ENCODE measurements around the gene IFNA7. TPM values are rescaled to one million over a fixed set of nuclear protein-coding genes. Genes with fewer than 3 reads are reported as not detected.
A peak's percentile ranks its signal among the peaks of the same experiment; 100 is the strongest.
"Not testable (repeated sequence)": the region's sequence is repeated elsewhere in the genome, so short reads cannot be mapped to it uniquely, and the experiment has no call there.

The IFNA7 gene
- not detected in 2 replicates for total RNA-seq

DNA sequence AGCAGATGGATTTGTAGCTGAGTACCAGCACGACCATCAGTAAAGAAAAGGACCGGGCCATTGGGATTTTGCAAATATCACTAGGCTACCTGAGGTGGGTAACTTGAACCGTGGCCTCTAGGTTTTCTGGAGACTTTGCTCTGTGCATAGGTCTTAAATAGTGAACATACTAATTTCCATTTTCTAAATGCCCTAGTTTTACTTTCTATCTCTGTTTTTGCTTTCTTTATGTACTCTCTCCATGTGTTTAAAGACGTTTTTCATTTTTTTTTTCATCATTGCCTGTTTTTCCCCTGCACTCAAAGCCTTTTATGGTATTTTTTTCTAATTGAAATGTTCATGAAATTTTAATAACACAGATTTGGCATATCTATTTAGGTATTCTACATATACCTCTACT, at the start of gene IFNA7:
TSS of gene IFNA7 (minus strand) at position 101 of the 400 bp plus-strand sequence. CDS start at position 61, 40 bp downstream.
- H3K4me3 ChIP-seq (ENCODE audit: low read depth, low read length); DNase-seq (ENCODE audit: low read depth): not testable (repeated sequence)

DNA sequence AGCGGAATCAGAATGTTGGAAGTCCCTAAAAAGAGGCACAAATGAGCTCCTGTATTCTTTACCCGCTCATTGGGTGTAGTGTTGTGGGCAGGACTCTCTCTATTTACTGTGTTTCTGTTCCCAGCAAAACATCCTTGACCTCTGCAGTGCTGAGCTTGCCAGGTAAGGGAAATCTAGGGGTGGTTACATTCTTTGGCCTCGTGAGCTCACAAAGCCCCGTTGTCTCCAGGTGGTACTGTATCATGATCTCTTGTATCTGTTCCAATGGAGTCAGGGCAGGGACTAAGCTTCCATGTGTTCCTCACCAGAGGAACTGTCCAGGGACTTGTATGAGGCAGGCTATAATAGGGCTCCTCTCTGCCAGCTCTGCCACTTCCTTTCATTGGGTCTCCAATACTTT, 49.6 kb upstream of the IFNA7 start:
- no peak overlapping the region for H3K4me3 ChIP-seq (ENCODE audit: low read depth, low read length)
- DNase-seq (ENCODE audit: low read depth) = no peak
- TF ChIP-seq, protein P1, sequence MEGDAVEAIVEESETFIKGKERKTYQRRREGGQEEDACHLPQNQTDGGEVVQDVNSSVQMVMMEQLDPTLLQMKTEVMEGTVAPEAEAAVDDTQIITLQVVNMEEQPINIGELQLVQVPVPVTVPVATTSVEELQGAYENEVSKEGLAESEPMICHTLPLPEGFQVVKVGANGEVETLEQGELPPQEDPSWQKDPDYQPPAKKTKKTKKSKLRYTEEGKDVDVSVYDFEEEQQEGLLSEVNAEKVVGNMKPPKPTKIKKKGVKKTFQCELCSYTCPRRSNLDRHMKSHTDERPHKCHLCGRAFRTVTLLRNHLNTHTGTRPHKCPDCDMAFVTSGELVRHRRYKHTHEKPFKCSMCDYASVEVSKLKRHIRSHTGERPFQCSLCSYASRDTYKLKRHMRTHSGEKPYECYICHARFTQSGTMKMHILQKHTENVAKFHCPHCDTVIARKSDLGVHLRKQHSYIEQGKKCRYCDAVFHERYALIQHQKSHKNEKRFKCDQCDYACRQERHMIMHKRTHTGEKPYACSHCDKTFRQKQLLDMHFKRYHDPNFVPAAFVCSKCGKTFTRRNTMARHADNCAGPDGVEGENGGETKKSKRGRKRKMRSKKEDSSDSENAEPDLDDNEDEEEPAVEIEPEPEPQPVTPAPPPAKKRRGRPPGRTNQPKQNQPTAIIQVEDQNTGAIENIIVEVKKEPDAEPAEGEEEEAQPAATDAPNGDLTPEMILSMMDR (conservative IDR thresholded peaks at IDR 0.05; ENCODE audit: low read depth, low read length) = no peak

DNA sequence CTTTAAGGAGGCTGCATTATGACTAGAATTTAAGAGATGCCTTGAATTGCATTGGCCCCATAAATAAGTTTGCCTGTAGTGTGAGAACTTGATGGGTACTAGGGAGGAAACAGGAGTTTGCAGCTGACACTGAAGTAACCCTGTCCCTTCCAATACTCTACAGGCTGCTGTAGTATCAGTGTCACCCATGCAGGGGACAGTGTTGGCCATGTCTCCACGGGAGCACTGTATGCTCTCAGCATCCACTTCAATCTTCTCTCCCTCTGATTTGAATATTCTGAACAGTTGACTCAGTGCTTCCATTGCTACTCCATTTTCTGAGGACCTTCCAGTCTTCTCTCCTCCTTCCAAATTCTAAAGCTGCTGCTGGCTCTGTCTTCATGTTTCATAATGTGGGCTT, 49.2 kb upstream of the IFNA7 start:
- TF ChIP-seq, protein P1 (conservative IDR thresholded peaks at IDR 0.05; ENCODE audit: low read depth, low read length) = no peak

DNA sequence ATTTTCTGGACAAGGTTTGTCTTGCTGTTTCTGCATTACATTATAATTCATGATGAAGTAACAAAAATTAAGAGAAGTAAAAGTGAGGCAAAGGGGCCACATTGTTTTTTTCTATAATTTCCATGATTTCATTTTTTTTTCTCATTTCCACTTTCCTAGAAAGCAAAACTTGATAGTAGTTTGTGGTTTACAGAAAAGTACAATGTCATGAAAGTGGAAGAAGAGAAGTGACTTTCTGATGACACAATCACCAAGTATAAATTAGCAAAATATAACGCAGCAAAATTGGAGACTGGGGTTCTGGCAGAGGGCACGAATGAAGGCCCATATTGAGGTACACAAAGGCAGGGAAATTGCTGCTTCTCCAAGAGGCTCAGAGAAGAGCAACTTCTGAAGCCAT, 42.8 kb upstream of the IFNA7 start:
- no peak overlapping the region for H3K4me3 ChIP-seq (ENCODE audit: low read depth, low read length)
- no peak for DNase-seq (ENCODE audit: low read depth)
- TF ChIP-seq, protein P1 (conservative IDR thresholded peaks at IDR 0.05; ENCODE audit: low read depth, low read length) = no peak

More for the DNA sequence above, 49.2 kb upstream of the IFNA7 start:
- DNase-seq (ENCODE audit: low read depth) = no peak
- H3K4me3 ChIP-seq (ENCODE audit: low read depth, low read length) = no peak overlapping the region

DNA sequence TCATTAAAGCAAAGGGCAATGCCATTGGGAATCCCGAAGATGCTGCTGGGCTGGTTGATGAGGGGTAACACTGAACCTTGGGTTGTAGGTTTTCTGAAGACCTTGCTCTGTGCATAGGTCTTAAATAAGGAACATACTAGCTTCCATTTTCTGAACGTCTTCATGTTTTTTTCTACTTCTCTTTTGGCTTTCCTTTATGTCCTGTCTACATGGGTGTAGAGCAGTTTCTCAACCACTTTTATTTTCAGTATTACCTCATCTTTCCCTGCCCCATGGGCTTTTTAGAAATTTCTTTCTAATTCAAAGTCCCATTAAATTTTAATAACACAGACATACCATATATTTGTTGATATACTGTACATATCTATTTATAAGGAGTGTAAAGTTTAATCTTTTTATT, 37.9 kb upstream of the IFNA7 start, which contains the start of gene IFNA14:
TSS of gene IFNA14 (minus strand) at position 95 of the 400 bp plus-strand sequence. CDS start at position 25, 70 bp downstream.
- TF ChIP-seq, protein P1 (conservative IDR thresholded peaks at IDR 0.05; ENCODE audit: low read depth, low read length) = no peak
- H3K4me3 ChIP-seq (ENCODE audit: low read depth, low read length) = no peak within 1 kb of the TSS
- no peak for DNase-seq (ENCODE audit: low read depth)

DNA sequence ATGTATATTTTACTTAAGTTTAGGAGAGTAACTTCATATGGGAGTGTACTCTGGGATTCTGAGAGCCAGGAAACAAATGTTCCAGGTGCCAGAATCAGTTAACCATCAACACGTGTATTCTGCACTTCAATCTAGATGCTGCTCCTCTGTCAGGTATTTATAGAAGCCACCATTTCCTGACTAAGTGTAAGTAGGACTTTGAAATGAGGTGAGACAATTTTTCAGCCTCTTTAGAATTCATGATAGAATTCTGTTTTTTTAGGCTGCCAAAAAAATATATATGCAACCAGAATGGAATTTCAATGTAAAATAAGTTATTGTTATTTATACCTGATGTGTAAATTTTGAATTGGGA, 34.3 kb upstream of the IFNA7 start:
- H3K4me3 ChIP-seq (ENCODE audit: low read depth, low read length); DNase-seq (ENCODE audit: low read depth): not testable (repeated sequence)

DNA sequence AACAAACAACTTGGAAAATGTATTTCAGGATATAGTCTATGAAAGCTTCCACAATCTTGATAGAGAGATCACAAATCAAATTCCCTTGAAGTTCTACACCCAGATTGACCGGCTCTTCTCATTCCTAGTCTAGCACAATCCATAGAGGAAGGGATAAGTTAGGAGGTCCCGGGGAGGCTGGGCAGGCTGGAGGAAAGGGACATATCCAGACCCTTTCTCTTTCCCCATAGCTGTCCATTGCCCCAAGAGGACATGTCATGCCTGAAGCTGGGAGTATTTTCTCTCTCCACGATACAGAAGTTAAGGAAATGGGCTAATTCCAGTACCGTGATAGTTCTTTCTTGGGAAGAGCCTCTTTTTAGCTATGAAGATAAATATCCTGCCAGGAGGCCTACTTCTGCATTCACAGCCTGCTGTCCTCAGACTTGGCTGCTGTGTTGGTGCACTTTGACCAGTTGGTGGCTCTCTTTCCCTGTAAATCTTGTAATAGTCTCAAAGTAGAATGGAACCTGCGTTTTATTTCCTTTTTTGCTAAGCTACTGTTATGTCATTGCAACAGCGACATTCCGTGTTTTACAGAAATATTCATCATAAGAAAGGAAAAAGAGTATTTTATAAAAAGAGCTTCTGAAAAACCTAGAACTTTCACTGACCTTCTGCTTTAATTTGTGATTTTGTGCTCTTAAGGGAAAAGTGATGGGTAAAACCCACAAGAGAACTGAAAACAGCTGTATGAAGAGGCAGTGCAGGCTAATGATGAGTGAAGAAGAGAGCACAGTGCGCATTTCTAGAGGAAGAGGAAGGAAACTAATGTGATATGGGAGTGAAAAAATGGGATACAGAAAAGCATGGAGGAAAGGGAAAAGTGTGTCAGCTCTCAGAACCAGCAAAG, 33.7 kb upstream of the IFNA7 start:
- TF ChIP-seq, protein P1 (conservative IDR thresholded peaks at IDR 0.05; ENCODE audit: low read depth, low read length) = peak; percentile 74
- not testable (repeated sequence) for H3K4me3 ChIP-seq (ENCODE audit: low read depth, low read length)
- DNase-seq (ENCODE audit: low read depth) = peak; percentile 6

DNA sequence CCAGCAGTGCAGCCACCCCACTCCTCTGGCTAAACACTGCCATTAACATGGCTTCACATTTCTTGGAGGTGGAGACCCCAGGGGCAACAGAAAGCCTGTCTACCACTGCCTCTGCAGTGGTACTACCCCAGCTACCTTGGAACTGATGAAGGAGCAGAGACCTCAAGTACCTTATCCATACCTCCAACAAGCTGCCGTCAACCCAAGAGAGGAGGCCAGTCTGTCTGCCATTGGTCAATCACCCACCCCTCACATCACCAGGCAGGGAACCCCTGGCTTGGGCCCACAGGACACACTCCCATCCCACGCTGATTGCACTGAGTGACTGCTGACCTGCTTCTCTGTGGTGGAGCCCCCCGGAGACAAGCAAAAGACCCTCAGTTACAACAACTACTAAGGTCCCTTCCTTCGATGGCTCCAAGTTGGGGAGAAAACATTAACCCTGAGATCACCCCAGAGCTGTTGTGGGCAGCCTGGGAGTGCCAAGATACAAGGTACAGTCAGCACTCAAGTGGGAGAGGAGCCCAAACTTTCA, 32.2 kb upstream of the IFNA7 start:
- no peak overlapping the region for H3K4me3 ChIP-seq (ENCODE audit: low read depth, low read length)
- TF ChIP-seq, protein P1 (conservative IDR thresholded peaks at IDR 0.05; ENCODE audit: low read depth, low read length) = no peak
- no peak for DNase-seq (ENCODE audit: low read depth)
